SH-SY5Y (cell line): Measurements from ENCODE around the gene DLEU7.

Experiments
- GATA2 ChIP-seq: IDR thresholded peaks from 2 replicates; pipeline ENCODE4 v1.6.1; 2011; ENCODE audit warnings: mild to moderate bottlenecking, low read depth, low read length
- GATA3 ChIP-seq: IDR thresholded peaks from 2 replicates; pipeline ENCODE4 v1.6.1; 2011; ENCODE audit warnings: low read depth, mild to moderate bottlenecking, low read length, moderate library complexity

DNA sequence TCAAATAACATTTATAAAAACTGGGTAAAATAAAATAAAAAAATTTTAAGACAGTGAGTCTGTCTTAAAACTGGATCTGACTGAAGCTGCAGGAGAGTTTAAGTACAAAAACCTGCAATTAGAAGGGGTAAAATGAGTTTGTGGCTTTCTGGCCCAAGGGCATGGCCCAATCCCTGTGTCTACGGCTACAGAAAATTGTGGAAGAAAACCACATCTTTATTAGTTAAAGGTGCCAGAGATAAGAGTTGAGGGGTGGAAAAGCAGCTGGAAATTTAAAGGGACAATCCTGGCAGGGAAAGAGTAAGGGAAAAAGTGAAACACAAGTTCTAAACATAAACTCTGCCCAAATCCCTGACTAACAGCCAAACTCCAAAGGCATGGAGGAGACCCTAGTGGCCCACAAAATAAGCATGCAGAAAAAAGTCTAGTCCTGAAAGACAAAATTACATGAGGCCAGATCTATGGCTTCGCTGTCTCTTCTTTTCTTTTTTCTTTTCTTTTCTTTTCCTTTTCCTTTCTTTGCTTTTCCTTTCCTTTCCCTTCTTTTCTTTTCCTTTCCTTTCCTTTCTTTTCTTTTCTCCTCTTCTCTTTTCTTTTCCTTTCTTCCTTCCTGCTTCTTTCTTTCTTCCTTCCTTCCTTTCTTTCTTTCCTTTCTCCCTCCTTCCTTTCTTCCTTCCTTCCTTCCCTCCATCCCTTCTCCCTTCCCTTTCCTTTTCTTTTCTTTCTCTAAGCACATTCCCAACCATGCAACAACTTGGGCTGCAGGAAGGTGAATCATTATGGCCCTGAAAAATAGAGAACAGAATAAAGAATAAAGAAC, 23.5 kb upstream of the DLEU7 start:
- TF ChIP-seq GATA2 = no peak
- no peak for TF ChIP-seq GATA3
